HG02840 (cell line): ENCODE data around the gene LY6G5C.
A peak's percentile ranks its signal among the peaks of the same experiment; 100 is the strongest.

Experiments
- ATAC-seq: cut with Tn5 transposase; IDR thresholded peaks from one replicate; pipeline ENCODE4 v1.9.1; 2021; ENCODE audit warnings: mild to moderate bottlenecking, moderate library complexity, moderate number of reproducible peaks; ENCODE audit not compliant: unreplicated experiment, low FRiP score

The LY6G5C gene

GRCh38 chr6:31663961-31664789, 16.7 kb downstream of the LY6G5C start:
- no peak for ATAC-seq

GRCh38 chr6:31663126-31663960, 17.5 kb downstream of the LY6G5C start:
- ATAC-seq: no peak

DNA sequence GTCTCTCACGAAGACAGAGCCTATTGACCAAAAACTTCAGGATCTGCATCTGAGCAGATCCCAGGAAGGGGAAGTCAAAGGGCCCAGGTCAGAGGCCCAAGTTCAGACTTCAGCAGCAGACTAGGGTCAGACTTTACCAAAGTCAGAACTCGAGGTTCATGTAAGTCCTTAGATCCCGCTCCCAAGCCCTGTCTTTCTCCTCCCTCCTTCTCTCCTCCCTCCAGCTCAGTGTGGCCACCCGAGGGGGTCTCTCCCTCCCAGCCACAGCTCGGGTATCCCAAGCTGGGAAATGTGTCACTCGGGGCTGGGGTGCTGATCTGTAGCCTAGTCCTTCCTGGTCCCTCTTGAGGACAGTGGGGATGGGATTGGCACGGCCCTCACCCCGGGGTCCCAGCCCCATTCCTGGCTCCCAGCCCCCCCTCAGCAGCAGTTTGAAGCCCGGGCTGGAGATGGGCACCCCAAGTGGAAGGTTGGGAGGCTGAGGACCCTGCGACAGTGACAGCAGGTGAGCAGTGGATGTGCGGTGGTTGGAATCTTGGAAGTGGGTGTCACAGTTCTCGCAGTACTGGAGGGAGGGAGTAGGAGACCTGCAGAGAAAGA, 18.6 kb downstream of the LY6G5C start:
- no peak for ATAC-seq

DNA sequence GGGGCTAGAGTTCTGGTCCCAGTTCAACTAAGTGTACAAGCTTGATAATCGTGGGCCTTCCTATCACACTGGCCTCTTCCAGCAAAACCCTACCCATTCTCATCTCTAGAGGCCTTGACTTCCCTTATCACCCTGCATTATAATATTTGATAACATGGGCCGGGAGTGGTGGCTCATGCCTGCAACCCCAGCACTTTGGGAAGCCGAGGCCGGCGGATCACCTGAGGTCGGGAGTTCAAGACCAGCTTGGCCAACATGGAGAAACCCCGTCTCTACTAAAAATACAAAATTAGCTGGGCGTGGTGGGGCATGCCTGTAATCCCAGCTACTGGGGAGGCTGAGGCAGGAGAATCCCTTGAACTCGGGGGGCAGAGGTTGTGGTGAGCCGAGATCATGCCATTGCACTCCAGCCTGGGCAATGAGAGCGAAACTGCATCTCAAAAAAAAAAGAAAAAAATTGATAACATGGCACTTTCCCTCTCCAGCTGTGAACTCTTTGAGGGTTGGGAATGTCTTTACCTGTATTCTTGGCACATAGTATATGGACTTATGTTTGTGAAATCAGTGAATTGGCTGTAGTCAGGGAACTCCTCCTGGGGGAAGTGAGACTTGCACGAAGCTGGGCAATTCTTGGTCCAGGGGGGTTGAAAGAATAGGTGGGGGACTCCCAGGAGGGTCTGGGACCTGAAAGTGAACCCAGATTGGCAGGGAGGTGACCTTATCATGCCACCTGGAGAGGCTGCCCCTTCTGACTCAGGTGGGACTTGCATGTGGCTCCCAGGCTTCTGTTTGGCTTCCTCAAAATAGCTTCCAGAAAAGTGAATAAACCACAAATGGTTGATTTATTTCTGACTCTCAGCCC, 19.4 kb downstream of the LY6G5C start:
- no peak for ATAC-seq

- no peak for ATAC-seq
Measured at GRCh38 chr6:31660381-31661261, 20.2 kb downstream of the LY6G5C start, which contains the start of gene C6orf47. TSS of gene C6orf47 (minus strand) at chr6:31660778. CDS start at chr6:31659947, 831 bp downstream.

- no peak for ATAC-seq
Measured at GRCh38 chr6:31659649-31660380, 21.1 kb downstream of the LY6G5C start.

GRCh38 chr6:31658983-31659648, 21.8 kb downstream of the LY6G5C start:
- ATAC-seq: no peak

DNA sequence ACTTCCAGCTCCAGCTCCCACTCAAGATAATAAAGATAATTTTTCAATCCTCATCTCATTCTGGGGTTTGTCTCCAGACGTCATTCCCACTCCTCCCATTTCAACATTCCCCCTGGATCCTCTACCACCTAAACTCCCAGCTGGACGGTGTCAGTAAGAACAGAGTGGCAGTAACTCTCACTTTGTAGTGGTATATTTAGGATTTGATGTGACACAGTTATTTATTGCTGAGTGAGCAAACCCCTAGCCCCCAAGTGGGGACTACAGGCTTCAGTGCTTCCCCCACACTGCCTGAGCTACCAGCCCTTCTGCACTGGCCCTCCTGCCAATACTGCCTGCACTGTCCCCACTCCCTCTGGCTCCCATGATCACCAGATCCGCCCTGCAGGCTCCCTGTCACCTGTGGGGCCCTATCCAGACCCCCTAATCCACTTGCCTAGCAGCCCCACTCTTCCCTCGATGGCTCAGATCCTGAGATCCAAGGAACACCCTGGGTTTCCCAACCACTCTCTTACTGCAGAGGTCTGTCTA, 22.6 kb downstream of the LY6G5C start:
- no peak for ATAC-seq

DNA sequence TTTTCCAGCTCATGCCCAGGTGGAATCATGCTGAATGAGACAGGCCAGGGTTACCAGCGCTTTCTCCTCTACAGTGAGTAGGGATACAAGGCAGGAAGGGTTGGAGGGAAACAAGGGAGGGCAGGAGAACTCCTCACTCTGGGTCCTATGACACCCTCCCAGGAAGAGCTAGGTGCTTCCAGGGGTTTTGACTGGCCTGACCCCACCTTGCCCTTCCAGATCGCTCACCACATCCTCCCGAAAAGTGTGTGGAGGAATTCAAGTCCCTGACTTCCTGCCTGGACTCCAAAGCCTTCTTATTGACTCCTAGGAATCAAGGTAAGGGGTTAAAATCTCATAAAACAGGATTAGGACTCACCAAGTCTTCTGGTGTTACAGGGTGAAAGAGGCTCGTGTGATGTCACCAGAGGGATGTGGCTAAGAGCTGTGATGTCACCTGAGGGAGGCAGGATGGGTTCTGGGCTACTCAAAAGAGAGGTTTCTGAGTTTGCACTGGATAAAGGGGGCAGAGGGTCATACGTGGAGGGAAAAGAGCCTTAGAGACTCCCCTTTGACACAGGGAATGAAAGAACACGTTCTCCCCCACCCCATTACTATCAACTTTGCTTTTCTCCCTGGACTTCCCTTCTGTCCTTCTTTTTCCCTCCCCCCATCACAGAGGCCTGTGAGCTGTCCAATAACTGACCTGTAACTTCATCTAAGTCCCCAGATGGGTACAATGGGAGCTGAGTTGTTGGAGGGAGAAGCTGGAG, 23.3 kb downstream of the LY6G5C start:
- no peak for ATAC-seq

DNA sequence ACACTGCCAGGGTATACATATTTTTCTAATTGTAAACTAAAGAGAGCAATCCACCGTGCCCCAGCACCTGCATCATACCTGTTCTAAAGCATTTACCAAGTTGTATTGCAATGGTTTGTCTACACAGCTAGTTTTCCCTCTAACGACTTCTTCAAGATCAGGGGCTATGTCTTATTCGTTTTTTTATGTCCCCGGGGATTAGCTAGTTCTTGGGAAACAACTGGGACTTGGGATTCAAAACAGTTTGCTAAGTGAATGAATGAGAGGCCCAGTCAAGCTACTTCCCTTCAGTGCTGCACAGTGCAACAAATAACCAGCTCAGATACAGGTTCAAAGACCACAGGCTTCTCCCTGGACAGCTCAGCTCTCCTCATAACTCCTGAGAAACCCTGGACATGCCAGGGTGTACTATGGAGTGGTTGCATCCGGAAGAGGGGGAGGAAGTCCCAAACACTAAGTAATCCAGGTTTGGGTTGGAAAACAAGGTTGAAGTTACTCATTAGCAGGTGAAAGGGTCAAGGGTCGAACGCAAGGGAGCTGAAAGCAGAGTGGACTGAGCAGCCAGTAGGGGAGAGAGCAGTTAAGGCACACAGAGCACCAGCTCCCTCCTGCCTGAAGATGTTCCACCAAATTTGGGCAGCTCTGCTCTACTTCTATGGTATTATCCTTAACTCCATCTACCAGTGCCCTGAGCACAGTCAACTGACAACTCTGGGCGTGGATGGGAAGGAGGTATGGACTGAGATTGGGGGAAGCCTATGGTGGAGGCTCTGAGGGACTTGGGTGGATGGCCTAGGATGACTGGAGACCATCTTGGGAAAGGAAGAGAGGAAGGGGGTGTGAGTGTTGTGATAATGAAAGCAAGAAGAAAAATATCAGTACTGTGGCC, 25.3 kb downstream of the LY6G5C start, which contains the start of gene APOM:
Gene APOM, plus strand, starts transcription at position 546 of the 889 bp plus-strand sequence. Its CDS starts 73 bp downstream, at position 619.
- ATAC-seq: no peak

DNA sequence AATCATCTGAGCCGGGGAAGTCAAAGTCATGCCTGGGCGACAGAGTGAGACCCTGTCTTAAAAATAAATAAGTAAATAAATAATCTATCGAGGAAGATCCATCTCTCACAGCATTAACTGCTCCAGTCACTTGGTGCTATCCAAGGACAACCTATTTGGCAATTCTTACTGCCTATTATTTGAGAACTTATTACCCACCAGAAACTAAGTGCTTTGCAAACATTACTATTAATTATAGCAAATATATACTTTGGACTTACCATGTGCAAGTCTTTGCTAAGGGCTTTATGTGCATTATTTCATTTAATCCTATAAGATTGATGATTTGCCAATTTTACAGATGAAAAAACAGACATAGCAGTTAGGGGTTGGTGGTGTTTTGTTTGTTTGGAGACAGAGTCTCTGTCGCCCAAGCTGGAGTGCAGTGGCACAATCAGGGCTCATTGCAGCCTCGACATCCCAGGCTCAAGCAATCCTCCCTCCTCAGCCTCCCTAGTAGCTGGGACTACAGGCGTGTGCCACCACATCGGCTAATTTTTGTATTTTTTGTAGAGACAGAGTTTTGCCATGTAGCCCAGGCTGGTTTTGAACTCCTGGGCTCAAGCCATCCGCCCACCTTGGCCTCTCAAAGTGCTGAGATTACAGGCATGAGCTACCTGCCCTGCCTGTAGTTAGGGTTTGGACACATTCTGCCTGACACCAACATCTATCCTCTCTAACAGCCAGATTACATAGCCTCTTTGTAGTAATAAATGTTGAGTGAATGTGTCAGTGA, 26.1 kb downstream of the LY6G5C start:
- no peak for ATAC-seq

GRCh38 chr6:31652925-31653724, 27.7 kb downstream of the LY6G5C start:
- peak; percentile 42 for ATAC-seq

GRCh38 chr6:31651602-31652191, 29.2 kb downstream of the LY6G5C start:
- peak; percentile 34 for ATAC-seq

GRCh38 chr6:31645325-31645724, 35.5 kb downstream of the LY6G5C start:
- ATAC-seq: no peak
